ENCODE results near the gene HPS1.
"Not testable (repeated sequence)": the region's sequence is repeated elsewhere in the genome, so short reads cannot be mapped to it uniquely, and the experiment has no call there.

The HPS1 gene

GRCh38 chr10:98388101-98388655 lies 58.6 kb downstream of the HPS1 start:
- Histone ChIP-seq H3K36me3 (ENCODE audit: control insufficient read depth, low read length) (no peaks in the 10 kb centered on the region), H3K9me3 (ENCODE audit: control insufficient read depth, insufficient read depth, low read length) (no peaks in the 10 kb centered on the region), H3K79me2 (ENCODE audit: control insufficient read depth, low read length) (no peaks in the 10 kb centered on the region), H3K4me3 (ENCODE audit: low read length) (no peak overlapping the region), H3K4me1 (ENCODE audit: control insufficient read depth, low read length) (peaks cover 10% of the 10 kb centered on the region), H3K27ac (ENCODE audit: low read depth, low read length) (no peak overlapping the region), H4K20me1 (ENCODE audit: control insufficient read depth, insufficient read depth, low read depth, low read length) (no peaks in the 10 kb centered on the region; the same call in 1 of the 2 replicates), H3F3A (ENCODE audit: control insufficient read depth, insufficient read depth) (no peaks in the 10 kb centered on the region), H3K27me3 (ENCODE audit: control insufficient read depth, low read length) (peaks cover 11% of the 10 kb centered on the region), H3K9me2 (replicated peaks; ENCODE audit: control insufficient read depth, low read length) (no peaks in the 10 kb centered on the region), H3K4me2 (ENCODE audit: low read length) (no peak overlapping the region)
- TF ChIP-seq, protein P1, sequence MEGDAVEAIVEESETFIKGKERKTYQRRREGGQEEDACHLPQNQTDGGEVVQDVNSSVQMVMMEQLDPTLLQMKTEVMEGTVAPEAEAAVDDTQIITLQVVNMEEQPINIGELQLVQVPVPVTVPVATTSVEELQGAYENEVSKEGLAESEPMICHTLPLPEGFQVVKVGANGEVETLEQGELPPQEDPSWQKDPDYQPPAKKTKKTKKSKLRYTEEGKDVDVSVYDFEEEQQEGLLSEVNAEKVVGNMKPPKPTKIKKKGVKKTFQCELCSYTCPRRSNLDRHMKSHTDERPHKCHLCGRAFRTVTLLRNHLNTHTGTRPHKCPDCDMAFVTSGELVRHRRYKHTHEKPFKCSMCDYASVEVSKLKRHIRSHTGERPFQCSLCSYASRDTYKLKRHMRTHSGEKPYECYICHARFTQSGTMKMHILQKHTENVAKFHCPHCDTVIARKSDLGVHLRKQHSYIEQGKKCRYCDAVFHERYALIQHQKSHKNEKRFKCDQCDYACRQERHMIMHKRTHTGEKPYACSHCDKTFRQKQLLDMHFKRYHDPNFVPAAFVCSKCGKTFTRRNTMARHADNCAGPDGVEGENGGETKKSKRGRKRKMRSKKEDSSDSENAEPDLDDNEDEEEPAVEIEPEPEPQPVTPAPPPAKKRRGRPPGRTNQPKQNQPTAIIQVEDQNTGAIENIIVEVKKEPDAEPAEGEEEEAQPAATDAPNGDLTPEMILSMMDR (IDR thresholded peaks at IDR 0.05; ENCODE audit: low read depth, low read length, poor library complexity, severe bottlenecking), result no peak
- TF ChIP-seq EZH2phosphoT487 (IDR thresholded peaks at IDR 0.05; ENCODE audit: borderline replicate concordance, low read length), result no peak

DNA sequence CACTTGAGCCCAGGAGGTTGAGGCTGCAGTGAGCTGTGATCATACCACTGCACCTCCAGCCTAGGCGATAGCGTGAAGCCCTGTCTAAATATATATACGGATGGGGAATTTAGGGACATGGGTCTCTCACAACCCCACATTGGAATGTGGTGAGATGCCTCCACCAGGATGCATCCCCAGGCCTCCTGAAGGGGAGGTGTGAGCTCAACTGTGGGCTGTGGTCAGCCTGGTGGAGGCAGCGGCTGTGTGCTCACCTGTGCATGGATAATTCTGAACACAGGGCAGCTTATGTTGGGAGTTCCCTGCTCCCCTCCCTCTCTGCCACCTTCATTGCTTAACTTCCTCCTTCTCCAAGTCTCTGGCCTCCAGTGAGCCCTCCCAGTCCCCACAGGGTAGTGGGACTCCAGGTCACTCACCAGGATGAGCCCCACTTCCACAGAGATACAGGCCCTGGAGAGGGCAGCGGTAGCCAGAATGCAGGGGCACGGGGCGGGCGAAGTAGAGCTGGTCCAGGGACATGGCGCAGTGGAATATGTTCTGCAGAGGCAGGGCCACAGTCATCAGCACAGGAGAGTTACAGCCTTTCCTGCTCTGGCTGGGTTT lies 62.1 kb downstream of the HPS1 start:
- peaks cover 7% of the 10 kb centered on the region; the same call in 1 of the 2 replicates for H3K27me3 ChIP-seq (ENCODE audit: control insufficient read depth, low read length)
- H3K4me3 ChIP-seq (ENCODE audit: low read length), result no peak overlapping the region
- H3F3A ChIP-seq (ENCODE audit: control insufficient read depth, insufficient read depth), result no peaks in the 10 kb centered on the region
- no peaks in the 10 kb centered on the region for H3K4me1 ChIP-seq (ENCODE audit: control insufficient read depth, low read length)
- H3K9me3 ChIP-seq (ENCODE audit: control insufficient read depth, insufficient read depth, low read length), result no peaks in the 10 kb centered on the region
- TF ChIP-seq, protein P1 (IDR thresholded peaks at IDR 0.05; ENCODE audit: low read depth, low read length, poor library complexity, severe bottlenecking), result no peak
- no peak for TF ChIP-seq EZH2phosphoT487 (IDR thresholded peaks at IDR 0.05; ENCODE audit: borderline replicate concordance, low read length)
- H3K9me2 ChIP-seq (replicated peaks; ENCODE audit: control insufficient read depth, low read length), result no peaks in the 10 kb centered on the region
- H3K4me2 ChIP-seq (ENCODE audit: low read length), result no peak overlapping the region
- no peaks in the 10 kb centered on the region for H3K36me3 ChIP-seq (ENCODE audit: control insufficient read depth, low read length)
- H4K20me1 ChIP-seq (ENCODE audit: control insufficient read depth, insufficient read depth, low read depth, low read length), result no peaks in the 10 kb centered on the region
- no peaks in the 10 kb centered on the region for H3K79me2 ChIP-seq (ENCODE audit: control insufficient read depth, low read length)
- no peak overlapping the region for H3K27ac ChIP-seq (ENCODE audit: low read depth, low read length)

- TF ChIP-seq, protein P1 (IDR thresholded peaks at IDR 0.05; ENCODE audit: low read depth, low read length, poor library complexity, severe bottlenecking), result no peak
- no peak for TF ChIP-seq EZH2phosphoT487 (IDR thresholded peaks at IDR 0.05; ENCODE audit: borderline replicate concordance, low read length)
Observed at GRCh38 chr10:98383869-98384268, 62.9 kb downstream of the HPS1 start.

GRCh38 chr10:98383134-98383667 lies 63.5 kb downstream of the HPS1 start:
- H3K9me3 ChIP-seq (ENCODE audit: control insufficient read depth, insufficient read depth, low read length); H3K4me2 ChIP-seq (ENCODE audit: low read length); H3K4me3 ChIP-seq (ENCODE audit: low read length); H3K27me3 ChIP-seq (ENCODE audit: control insufficient read depth, low read length); H3F3A ChIP-seq (ENCODE audit: control insufficient read depth, insufficient read depth); H3K4me1 ChIP-seq (ENCODE audit: control insufficient read depth, low read length); H4K20me1 ChIP-seq (ENCODE audit: control insufficient read depth, insufficient read depth, low read depth, low read length); H3K27ac ChIP-seq (ENCODE audit: low read depth, low read length); H3K9me2 ChIP-seq (replicated peaks; ENCODE audit: control insufficient read depth, low read length); H3K79me2 ChIP-seq (ENCODE audit: control insufficient read depth, low read length); H3K36me3 ChIP-seq (ENCODE audit: control insufficient read depth, low read length): not testable (repeated sequence)

More at GRCh38 chr10:98383869-98384268, 62.9 kb downstream of the HPS1 start:
- Histone ChIP-seq H3K4me3 (ENCODE audit: low read length) (no peak overlapping the region), H3K4me2 (ENCODE audit: low read length) (no peak overlapping the region), H3K9me3 (ENCODE audit: control insufficient read depth, insufficient read depth, low read length) (no peaks in the 10 kb centered on the region), H3K4me1 (ENCODE audit: control insufficient read depth, low read length) (no peaks in the 10 kb centered on the region), H3K79me2 (ENCODE audit: control insufficient read depth, low read length) (no peaks in the 10 kb centered on the region), H4K20me1 (ENCODE audit: control insufficient read depth, insufficient read depth, low read depth, low read length) (no peaks in the 10 kb centered on the region), H3F3A (ENCODE audit: control insufficient read depth, insufficient read depth) (no peaks in the 10 kb centered on the region), H3K36me3 (ENCODE audit: control insufficient read depth, low read length) (no peaks in the 10 kb centered on the region), H3K9me2 (replicated peaks; ENCODE audit: control insufficient read depth, low read length) (no peaks in the 10 kb centered on the region), H3K27ac (ENCODE audit: low read depth, low read length) (no peak overlapping the region), H3K27me3 (ENCODE audit: control insufficient read depth, low read length) (peaks cover 5% of the 10 kb centered on the region; the same call in 1 of the 2 replicates)

Data from DOHH2 (cell line).